Measurements from ENCODE around the gene TJP1.

TJP1 gene

GRCh38 chr15:29805708-29806104 lies 16.6 kb downstream of the TJP1 start:
- DNase-seq (ENCODE audit: low spot score): no peak
- in situ Hi-C loops (cut with MboI; ENCODE audit: low pct_unique_long_range_greater_than_20kb, low sequenced_read_pairs, unreplicated experiment): no loop called here
- TF ChIP-seq CTCF (IDR thresholded peaks at IDR 0.05; ENCODE audit: extremely low read depth, insufficient read depth, missing control alignments): no peak

GRCh38 chr15:29805043-29805707 lies 17.1 kb downstream of the TJP1 start:
- no peak for TF ChIP-seq CTCF (IDR thresholded peaks at IDR 0.05; ENCODE audit: extremely low read depth, insufficient read depth, missing control alignments)
- DNase-seq (ENCODE audit: low spot score): no peak
- in situ Hi-C loops (cut with MboI; ENCODE audit: low pct_unique_long_range_greater_than_20kb, low sequenced_read_pairs, unreplicated experiment): no loop called here

DNA sequence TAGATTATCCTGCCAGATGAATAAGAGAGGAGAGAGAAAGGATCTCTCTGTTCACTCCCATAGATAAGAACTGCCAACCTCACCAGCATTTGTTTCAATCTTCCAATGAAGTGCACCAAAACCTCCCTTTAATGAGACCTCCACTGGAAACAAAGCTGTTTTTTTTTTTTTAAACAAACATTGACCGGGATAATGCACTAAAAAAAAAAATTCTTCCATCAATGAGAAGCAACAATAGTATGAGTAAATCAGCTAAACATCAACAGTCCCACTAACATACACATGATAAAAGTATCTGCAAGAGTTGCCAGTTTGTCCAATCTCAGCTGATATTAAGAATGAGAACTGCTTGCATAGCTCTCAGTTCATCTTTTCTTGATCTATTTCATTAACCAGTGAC lies 19.9 kb downstream of the TJP1 start:
- no peak for TF ChIP-seq CTCF (IDR thresholded peaks at IDR 0.05; ENCODE audit: extremely low read depth, insufficient read depth, missing control alignments)
- no peak for DNase-seq (ENCODE audit: low spot score)
- in situ Hi-C loops (cut with MboI; ENCODE audit: low pct_unique_long_range_greater_than_20kb, low sequenced_read_pairs, unreplicated experiment): no loop called here

- TF ChIP-seq CTCF (IDR thresholded peaks at IDR 0.05; ENCODE audit: extremely low read depth, insufficient read depth, missing control alignments): no peak
- in situ Hi-C loops (cut with MboI; ENCODE audit: low pct_unique_long_range_greater_than_20kb, low sequenced_read_pairs, unreplicated experiment): no loop called here
- DNase-seq (ENCODE audit: low spot score): no peak
Measured at GRCh38 chr15:29800491-29801366, 21.5 kb downstream of the TJP1 start.

DNA sequence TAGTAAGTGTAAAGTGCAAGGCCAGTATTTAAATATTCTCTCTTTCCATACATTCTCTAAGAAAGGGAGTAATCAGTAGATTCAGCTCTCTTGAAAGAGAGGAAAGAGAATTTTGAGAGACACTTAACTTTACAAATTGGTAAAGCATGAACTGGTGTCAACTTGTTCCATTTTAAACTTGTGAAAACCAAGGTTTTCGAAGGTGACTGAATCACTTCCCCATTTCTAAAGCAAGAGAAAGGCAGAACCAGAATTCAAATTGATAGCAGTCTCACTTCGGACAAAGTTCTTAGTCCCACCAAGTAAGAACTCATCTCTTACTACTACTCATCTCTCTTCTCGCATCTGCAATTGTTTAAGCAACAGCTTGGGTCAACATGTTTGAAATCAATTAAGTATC lies 22.4 kb downstream of the TJP1 start:
- no peak for DNase-seq (ENCODE audit: low spot score)
- in situ Hi-C loops (cut with MboI; ENCODE audit: low pct_unique_long_range_greater_than_20kb, low sequenced_read_pairs, unreplicated experiment): no loop called here
- no peak for TF ChIP-seq CTCF (IDR thresholded peaks at IDR 0.05; ENCODE audit: extremely low read depth, insufficient read depth, missing control alignments)

DNA sequence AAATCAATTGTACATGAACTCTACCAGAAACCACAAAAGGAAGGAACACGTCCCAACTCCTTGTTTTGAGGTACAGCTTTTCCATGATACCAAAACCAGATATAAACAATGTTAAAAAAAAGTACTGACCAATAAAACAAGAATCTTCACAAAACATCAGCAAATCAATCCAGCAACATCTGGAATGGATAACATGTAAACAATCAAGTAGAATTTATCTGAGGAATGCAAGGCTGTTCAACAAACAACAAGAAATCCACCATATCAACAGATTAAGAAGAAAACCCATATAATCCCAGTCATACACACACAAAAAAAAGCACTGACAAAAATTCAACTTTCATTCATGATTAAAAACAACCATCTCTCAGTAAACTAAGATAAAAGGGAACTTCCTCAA lies 26.7 kb downstream of the TJP1 start:
- in situ Hi-C loops (cut with MboI; ENCODE audit: low pct_unique_long_range_greater_than_20kb, low sequenced_read_pairs, unreplicated experiment): no loop called here
- DNase-seq (ENCODE audit: low spot score): no peak
- no peak for TF ChIP-seq CTCF (IDR thresholded peaks at IDR 0.05; ENCODE audit: extremely low read depth, insufficient read depth, missing control alignments)

Data from GM13977 (cell line).